Pancreas (tissue), 10 donors: ENCODE results near the gene NCAPH2. TPM values are rescaled to one million over a fixed set of nuclear protein-coding genes. Genes with fewer than 3 reads are reported as not detected.

ENCODE experiments used
- ATAC-seq, 4 donors: fragments of 200-7000 bp; cut with Tn5 transposase; one replicate each; pipeline versions ENCODE4 v1.8.0 to v1.9.1; 2020; ENCODE audit warnings: mild to moderate bottlenecking in 4 of 4, moderate library complexity in 4 of 4
- DNase-seq, 6 donors: peaks; one replicate each; pipeline ENCODE4 v3.0.0-alpha.2; 2020
- FAIRE-seq: peaks from 2 replicates; lab custom pipeline; 2012; peaks lifted over from hg19 to GRCh38; lab: Jason Lieb, UNC
- H3K27ac ChIP-seq, 4 donors: fragments of 200-600 bp; sonication (generic); 1 replicate in 3 of 4; 2 replicates in 1 of 4; pipeline versions ENCODE4 v1.5.0 to v1.8.0; 2020
- H3K27me3 ChIP-seq, 4 donors: fragments of 200-600 bp; one replicate each; pipeline ENCODE4 v1.8.0; 2021
- H3K36me3 ChIP-seq, 3 donors: fragments of 200-600 bp; sonication (generic) in 1 of 3; one replicate each; pipeline versions ENCODE4 v1.5.0 to v1.8.0; 2020 to 2021
- H3K4me1 ChIP-seq, 3 donors: fragments of 200-600 bp; one replicate each; pipeline ENCODE4 v1.8.0; 2021
- H3K4me3 ChIP-seq, 4 donors: fragments of 200-600 bp; sonication (generic) in 2 of 4; one replicate each; pipeline versions ENCODE4 v1.5.0 to v1.8.0; 2020 to 2021
- H3K9me3 ChIP-seq, 4 donors: fragments of 200-600 bp; one replicate each; pipeline ENCODE4 v1.8.0; 2021
- CTCF ChIP-seq, 4 donors: fragments of 200-600 bp; sonication (generic) in 3 of 4; IDR thresholded peaks; one replicate each; pipeline versions ENCODE4 v1.5.0 to v1.8.0; 2021; ENCODE audit warnings: antibody characterized with exemption in 4 of 4
- WGBS, 2 donors: extraction: QIAGEN DNeasy Blood & Tissue Kit; methylation state at CpG; one replicate each; pipeline ENCODE4 v1.1.7; 2013; 5-methylcytosine and 5-hydroxymethylcytosine counted together
- intact Hi-C, 3 donors: fragments of 100-400 bp; cut with DNase I; formaldehyde crosslinking; loops; one replicate each; pipeline versions ENCODE4 v1.11.1 to v1.14.2; 2022
- polyA plus RNA-seq, 2 donors: library from polyadenylated mRNA; stranded (reverse); fragments of 200-250 nt; gene quantifications; one replicate each; pipeline ENCODE4 v1.2.3, GENCODE V29; 2013
- total RNA-seq, 6 donors: library from RNA; stranded (reverse); fragmentation: NEBNext Ultra II Directional in 4 of 6; extraction: Animal tissue kit (Norgen Biotek cat#: 25700) in 4 of 6; gene quantifications; one replicate each; pipeline versions ENCODE4 v1.2.1 to v1.2.4, GENCODE V29; 2021 to 2023
- donor health status: healthy with polysubstance abuse.
- donor health status: DM: no; HTN: no; CAD: no; lungs with moderate emphysema.
- donor health status: DM: no; HTN: no; CAD: no.
- donor health status: control.
- donor health status: control.
- donor health status: Bipolar disorder and iron deficiency.
- donor health status: DM: yes; HTN: yes; CAD: no.
- donor health status: DM: no; HTN: no; CAD: no.
- donor health status: DM: no; HTN: no; CAD: no.
- donor health status: DM: yes; HTN: yes; CAD: no.

NCAPH2 gene
- total and polyA plus RNA-seq, 8 donors, result 15.9 to 70.1 (median 24.2) TPM

- no peak for DNase-seq
- no peak for TF ChIP-seq CTCF (IDR thresholded peaks at IDR 0.05)
- H3K4me3 ChIP-seq, result no peak overlapping the region
- no peak for FAIRE-seq
- H3K36me3 ChIP-seq, result no peaks in the 10 kb centered on the region
- WGBS, 2 donors, result 86 to 94% methylated on average over 8 of the region's 8 CpGs
- H3K27me3 ChIP-seq, result peaks cover 0 to 4% (median 1%) of the 10 kb centered on the region in 4 donors
- no peak overlapping the region for H3K27ac ChIP-seq
- intact Hi-C loops, result no loop called here
- no peak for ATAC-seq
- no peaks in the 10 kb centered on the region for H3K9me3 ChIP-seq
- peaks cover 0 to 4% (median 0%) of the 10 kb centered on the region in 3 donors for H3K4me1 ChIP-seq
Observed at GRCh38 chr22:50550395-50550794, 42.4 kb downstream of the NCAPH2 start.

- no peak for FAIRE-seq
- Histone ChIP-seq H3K27me3 (peaks cover 0 to 4% (median 1%) of the 10 kb centered on the region in 4 donors), H3K27ac (no peak overlapping the region), H3K36me3 (no peaks in the 10 kb centered on the region), H3K9me3 (no peaks in the 10 kb centered on the region), H3K4me1 (peaks cover 0 to 4% (median 0%) of the 10 kb centered on the region in 3 donors), H3K4me3 (no peak overlapping the region)
- intact Hi-C loops, result no loop called here
- TF ChIP-seq CTCF (IDR thresholded peaks at IDR 0.05), result no peak
- 90 to 97% methylated on average over 11 of the region's 11 CpGs for WGBS, 2 donors
- DNase-seq, result no peak
- no peak for ATAC-seq
Observed at GRCh38 chr22:50551160-50551752, 43.2 kb downstream of the NCAPH2 start.

GRCh38 chr22:50553310-50553709, 45.3 kb downstream of the NCAPH2 start:
- no peaks in the 10 kb centered on the region for H3K9me3 ChIP-seq
- ATAC-seq (no peak), FAIRE-seq (no peak), DNase-seq (no peak)
- TF ChIP-seq CTCF (IDR thresholded peaks at IDR 0.05), result no peak
- H3K27me3 ChIP-seq, result peaks cover 0 to 4% (median 0%) of the 10 kb centered on the region in 4 donors
- H3K4me3 ChIP-seq, result no peak overlapping the region
- intact Hi-C loops, result no loop called here
- peaks cover 0 to 4% (median 0%) of the 10 kb centered on the region in 3 donors for H3K4me1 ChIP-seq
- no peak overlapping the region for H3K27ac ChIP-seq
- 69 to 73% methylated on average over 8 of the region's 8 CpGs for WGBS, 2 donors
- H3K36me3 ChIP-seq, result no peaks in the 10 kb centered on the region

- FAIRE-seq (no peak), ATAC-seq (no peak), DNase-seq (no peak)
- Histone ChIP-seq H3K36me3 (no peaks in the 10 kb centered on the region), H3K27ac (no peak overlapping the region), H3K27me3 (no peaks in the 10 kb centered on the region), H3K9me3 (no peaks in the 10 kb centered on the region), H3K4me1 (no peaks in the 10 kb centered on the region), H3K4me3 (no peak overlapping the region)
- intact Hi-C loops, result no loop called here
- WGBS, 2 donors, result 75 to 90% methylated on average over 5 of the region's 5 CpGs
- no peak for TF ChIP-seq CTCF (IDR thresholded peaks at IDR 0.05)
Observed at GRCh38 chr22:50556703-50557102, 48.7 kb downstream of the NCAPH2 start.

- H3K27ac ChIP-seq, result no peak overlapping the region
- ATAC-seq (no peak), FAIRE-seq (no peak), DNase-seq (no peak)
- TF ChIP-seq CTCF (IDR thresholded peaks at IDR 0.05), result no peak
- WGBS, 2 donors, result 66 to 81% methylated on average over 3 of the region's 3 CpGs
- H3K36me3 ChIP-seq, result no peaks in the 10 kb centered on the region
- H3K4me3 ChIP-seq, result no peak overlapping the region
- H3K27me3 ChIP-seq, result no peaks in the 10 kb centered on the region
- intact Hi-C loops, result no loop called here
- no peaks in the 10 kb centered on the region for H3K9me3 ChIP-seq
- H3K4me1 ChIP-seq, result peaks cover 0 to 3% (median 0%) of the 10 kb centered on the region in 3 donors
Observed at GRCh38 chr22:50560034-50560433, 52.0 kb downstream of the NCAPH2 start.
